VCaP (cell line): ENCODE measurements around the gene DNAJC22.

Experiments used
- H3K27ac ChIP-seq: fragments of 450-650 bp; 2 replicates; pipeline ENCODE4 v1.5.1; 2017
- CTCF ChIP-seq: fragments of 450-650 bp; conservative IDR thresholded peaks from 2 replicates; pipeline ENCODE4 v1.5.1; 2017; ENCODE audit warnings: mild to moderate bottlenecking, moderate library complexity

DNAJC22 gene

DNA sequence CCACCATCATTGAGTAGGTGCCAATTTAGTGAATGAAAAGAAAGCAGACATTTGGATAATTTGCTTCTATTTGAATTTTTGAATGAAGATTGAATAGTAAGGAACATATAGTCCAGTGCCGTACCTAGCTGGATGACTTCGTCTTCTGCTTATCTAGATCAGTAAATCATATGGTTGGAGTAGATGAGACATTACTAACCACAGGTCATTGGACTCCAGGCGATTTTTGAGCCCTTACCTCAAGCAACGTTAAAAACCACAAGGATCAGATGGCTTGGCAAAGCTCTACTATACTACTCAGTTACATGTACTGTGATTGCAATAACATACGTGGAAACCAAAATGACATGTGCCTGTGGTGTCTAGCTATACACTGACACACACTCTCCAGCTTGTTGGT is 18.9 kb downstream of the DNAJC22 start:
- peak overlapping the region; percentile 98 for H3K27ac ChIP-seq
- TF ChIP-seq CTCF: no peak

DNA sequence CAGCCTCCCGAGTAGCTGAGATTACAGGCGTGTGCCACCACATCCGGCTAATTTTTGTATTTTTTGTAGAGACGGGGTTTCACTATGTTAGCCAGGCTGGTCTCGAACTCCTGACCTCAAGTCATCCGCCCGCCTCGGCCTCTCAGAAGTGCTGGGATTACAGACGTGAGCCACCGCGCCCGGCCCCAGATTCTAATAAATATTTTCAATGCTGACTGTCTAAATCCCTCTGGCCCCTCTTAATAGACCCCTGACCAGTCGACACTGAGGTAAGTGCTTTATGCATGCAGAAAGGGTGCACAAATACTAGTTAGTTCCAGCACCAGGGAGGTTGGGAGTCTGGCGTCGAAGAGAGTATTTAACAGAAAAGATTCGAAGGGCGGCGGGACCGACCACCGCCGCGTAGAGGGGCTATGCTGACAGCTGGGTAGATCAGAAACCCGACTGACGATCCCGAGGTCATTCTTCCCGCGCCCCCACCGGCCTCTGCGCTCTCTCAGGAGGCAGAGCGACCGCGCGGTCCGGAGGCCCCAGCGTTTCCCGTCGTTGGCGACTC is 19.5 kb downstream of the DNAJC22 start:
- no peak for TF ChIP-seq CTCF
- H3K27ac ChIP-seq: peak overlapping the region; percentile 98

GRCh38 chr12:49366652-49367380 is 20.1 kb downstream of the DNAJC22 start:
- peak overlapping the region; percentile 98 for H3K27ac ChIP-seq
- TF ChIP-seq CTCF: peak; percentile 47

DNA sequence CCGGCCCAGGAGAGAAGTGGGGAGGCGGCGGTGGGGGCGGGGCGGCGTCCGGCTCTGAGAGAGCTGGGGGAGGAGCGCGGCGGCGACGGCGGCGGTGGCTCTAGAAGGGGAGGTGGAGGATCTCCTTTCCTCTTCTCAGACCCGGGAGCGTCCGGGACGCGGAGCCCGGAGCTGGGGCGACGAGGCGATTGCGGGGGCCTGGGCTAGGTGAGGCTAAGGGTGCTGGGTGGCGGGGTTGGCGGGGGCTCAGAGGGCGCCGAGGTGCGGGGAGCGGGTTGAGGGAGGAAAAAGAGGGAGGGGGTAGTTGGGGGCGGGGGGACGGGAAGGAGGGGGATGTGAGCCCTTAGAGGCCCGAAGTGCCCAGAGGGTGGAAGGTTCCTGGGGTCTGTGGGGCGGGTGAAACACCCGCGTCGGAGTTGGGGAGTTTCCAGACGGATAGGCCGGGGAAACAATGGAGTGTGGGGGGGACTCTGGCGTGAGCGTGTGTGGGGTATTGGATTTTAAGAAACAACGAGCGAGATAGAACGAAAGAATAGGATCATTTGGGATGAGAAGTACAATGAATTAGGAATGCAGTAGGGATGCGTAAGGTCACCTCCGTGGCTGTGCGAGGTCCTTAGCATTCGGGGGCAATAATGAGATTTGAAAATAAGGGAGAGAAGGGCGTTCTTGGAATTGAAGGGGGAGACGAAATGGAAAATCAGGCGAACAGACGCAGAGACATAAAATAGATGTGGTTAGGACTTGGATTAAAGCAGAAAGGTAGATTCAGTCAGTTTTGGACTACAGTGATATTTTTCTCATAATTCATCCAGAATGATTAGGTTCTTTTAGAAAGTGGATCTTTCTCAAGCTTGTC is 20.9 kb downstream of the DNAJC22 start, which contains the start of gene SPATS2:
TSS of gene SPATS2 (plus strand) at position 82 of the 859 bp plus-strand sequence. CDS start 93,551 bp downstream, outside the sequence.
- TF ChIP-seq CTCF: no peak

DNA sequence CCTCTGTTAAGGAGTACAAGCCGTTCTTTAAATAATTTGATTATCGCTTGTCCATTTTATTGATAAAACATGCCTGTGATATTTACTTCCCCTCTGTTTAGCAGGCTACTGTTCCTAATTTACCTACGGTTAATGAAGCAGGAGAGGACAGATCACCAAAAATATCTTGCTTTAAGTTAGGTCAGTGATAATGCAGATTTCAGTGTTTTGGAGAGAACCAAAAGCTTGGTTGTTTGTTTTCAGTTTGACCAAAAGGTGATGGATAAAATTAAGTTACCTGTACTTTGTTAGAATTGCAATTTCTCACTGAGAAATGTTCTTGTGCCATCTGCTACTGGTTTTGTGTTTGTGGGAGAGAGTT is 21.5 kb downstream of the DNAJC22 start:
- no peak for TF ChIP-seq CTCF
- H3K27ac ChIP-seq: peak overlapping the region; percentile 98

More for the DNA sequence above, 20.9 kb downstream of the DNAJC22 start, which contains the start of gene SPATS2:
- peak within 1 kb of the TSS; percentile 98 for H3K27ac ChIP-seq

- peak overlapping the region; percentile 98 for H3K27ac ChIP-seq
- TF ChIP-seq CTCF: peak; percentile 56
Observed at GRCh38 chr12:49369411-49370145, 22.9 kb downstream of the DNAJC22 start.
